ENCODE measurements around the gene PTPRD. TPM values are rescaled to one million over a fixed set of nuclear protein-coding genes. Genes with fewer than 3 reads are reported as not detected.

The PTPRD gene
- total RNA-seq, 1 donor: 11.5 TPM

DNA sequence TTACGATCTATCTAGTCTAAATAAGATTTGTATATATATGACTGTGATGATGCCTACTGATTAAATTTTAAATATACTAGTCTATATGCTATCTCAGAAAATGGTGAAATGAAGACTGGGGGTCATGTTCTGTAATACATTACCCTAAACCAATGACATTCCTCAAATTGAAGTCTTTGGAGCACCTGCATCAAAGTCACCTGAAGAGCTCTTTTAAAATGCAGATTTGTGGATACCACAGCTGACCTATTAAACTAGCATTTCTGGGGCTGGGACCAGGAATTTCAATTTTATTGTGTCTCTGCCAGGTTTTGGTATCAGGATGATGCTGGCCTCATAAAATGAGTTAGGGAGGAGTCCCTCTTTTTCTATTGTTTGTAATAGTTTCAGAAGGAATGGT lies 2181.3 kb downstream of the PTPRD start:
- no peak for DNase-seq (ENCODE audit: low read depth)
- no peak overlapping the region for H3K4me3 ChIP-seq (ENCODE audit: low read depth, low read length)
- TF ChIP-seq, protein P1, sequence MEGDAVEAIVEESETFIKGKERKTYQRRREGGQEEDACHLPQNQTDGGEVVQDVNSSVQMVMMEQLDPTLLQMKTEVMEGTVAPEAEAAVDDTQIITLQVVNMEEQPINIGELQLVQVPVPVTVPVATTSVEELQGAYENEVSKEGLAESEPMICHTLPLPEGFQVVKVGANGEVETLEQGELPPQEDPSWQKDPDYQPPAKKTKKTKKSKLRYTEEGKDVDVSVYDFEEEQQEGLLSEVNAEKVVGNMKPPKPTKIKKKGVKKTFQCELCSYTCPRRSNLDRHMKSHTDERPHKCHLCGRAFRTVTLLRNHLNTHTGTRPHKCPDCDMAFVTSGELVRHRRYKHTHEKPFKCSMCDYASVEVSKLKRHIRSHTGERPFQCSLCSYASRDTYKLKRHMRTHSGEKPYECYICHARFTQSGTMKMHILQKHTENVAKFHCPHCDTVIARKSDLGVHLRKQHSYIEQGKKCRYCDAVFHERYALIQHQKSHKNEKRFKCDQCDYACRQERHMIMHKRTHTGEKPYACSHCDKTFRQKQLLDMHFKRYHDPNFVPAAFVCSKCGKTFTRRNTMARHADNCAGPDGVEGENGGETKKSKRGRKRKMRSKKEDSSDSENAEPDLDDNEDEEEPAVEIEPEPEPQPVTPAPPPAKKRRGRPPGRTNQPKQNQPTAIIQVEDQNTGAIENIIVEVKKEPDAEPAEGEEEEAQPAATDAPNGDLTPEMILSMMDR (IDR thresholded peaks at IDR 0.05; ENCODE audit: insufficient read depth, low read length): no peak

- no peak overlapping the region for H3K4me3 ChIP-seq (ENCODE audit: low read depth, low read length)
- TF ChIP-seq, protein P1 (IDR thresholded peaks at IDR 0.05; ENCODE audit: insufficient read depth, low read length): no peak
- DNase-seq (ENCODE audit: low read depth): no peak
Observed at GRCh38 chr9:8430945-8431344, 2181.9 kb downstream of the PTPRD start.

- TF ChIP-seq, protein P1 (IDR thresholded peaks at IDR 0.05; ENCODE audit: insufficient read depth, low read length): no peak
- H3K4me3 ChIP-seq (ENCODE audit: low read depth, low read length): no peak overlapping the region
- DNase-seq (ENCODE audit: low read depth): no peak
Observed at GRCh38 chr9:8429768-8430167, 2183.0 kb downstream of the PTPRD start.

DNA sequence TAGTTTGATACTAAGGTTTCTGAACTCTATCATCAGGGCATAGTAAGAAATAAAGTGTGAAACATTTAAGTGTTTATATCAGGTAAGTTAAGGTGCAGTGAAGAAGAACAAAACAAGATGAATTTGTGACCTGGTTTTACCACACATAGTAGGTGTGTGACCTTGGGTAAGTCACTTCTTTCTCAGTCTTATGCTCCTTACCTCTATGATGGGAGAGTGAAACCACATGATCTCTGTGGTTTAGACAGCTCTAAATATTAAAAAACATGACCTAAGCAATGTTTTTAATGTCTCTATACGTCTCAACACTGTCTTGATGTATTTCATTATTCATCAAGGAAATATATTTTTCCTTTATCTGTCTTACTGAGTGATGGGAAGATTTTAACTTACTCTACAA lies 2183.6 kb downstream of the PTPRD start:
- TF ChIP-seq, protein P1 (IDR thresholded peaks at IDR 0.05; ENCODE audit: insufficient read depth, low read length): no peak
- no peak overlapping the region for H3K4me3 ChIP-seq (ENCODE audit: low read depth, low read length)
- no peak for DNase-seq (ENCODE audit: low read depth)

- H3K4me3 ChIP-seq (ENCODE audit: low read depth, low read length): no peak overlapping the region
- DNase-seq (ENCODE audit: low read depth): no peak
- TF ChIP-seq, protein P1 (IDR thresholded peaks at IDR 0.05; ENCODE audit: insufficient read depth, low read length): no peak
Observed at GRCh38 chr9:8428389-8428788, 2184.4 kb downstream of the PTPRD start.

GRCh38 chr9:8424786-8425410 lies 2187.9 kb downstream of the PTPRD start:
- DNase-seq (ENCODE audit: low read depth): no peak
- no peak overlapping the region for H3K4me3 ChIP-seq (ENCODE audit: low read depth, low read length)
- TF ChIP-seq, protein P1 (IDR thresholded peaks at IDR 0.05; ENCODE audit: insufficient read depth, low read length): no peak

GRCh38 chr9:8420416-8420815 lies 2192.4 kb downstream of the PTPRD start:
- TF ChIP-seq, protein P1 (IDR thresholded peaks at IDR 0.05; ENCODE audit: insufficient read depth, low read length): no peak
- no peak for DNase-seq (ENCODE audit: low read depth)
- no peak overlapping the region for H3K4me3 ChIP-seq (ENCODE audit: low read depth, low read length)
